HepG2 (cell line): ENCODE measurements around the gene MRPL34. TPM values are rescaled to one million over a fixed set of nuclear protein-coding genes. Genes with fewer than 3 reads are reported as not detected.

Experiments used
- ATAC-seq: fragments of 200-7000 bp; cut with Tn5 transposase; 3 replicates; pipeline ENCODE4 v1.9.1; 2020; ENCODE audit warnings: mild to moderate bottlenecking, moderate library complexity
- BruUV-seq: library from RNA; stranded (reverse); fragments of 400-500 nt; replicated peaks from 2 replicates; lab custom pipeline; 2021; lab: Mats Ljungman, UMichigan
- CTCF ChIA-PET: fragments of 300-600 bp; formaldehyde crosslinking; extraction: SDS; loops from one replicate; lab custom pipeline; 2021; ENCODE audit warnings: low total read pairs, inconsistent platforms, low intra/inter-chr PET ratio; lab: Yijun Ruan, JAX
- POLR2A ChIA-PET: fragments of 350-600 bp; sonication (Branson Sonifier 250); formaldehyde crosslinking; loops from one replicate; lab custom pipeline; 2020; ENCODE audit warnings: antibody characterized with exemption, inconsistent platforms; lab: Yijun Ruan, JAX
- DNase-seq: peaks from one replicate; pipeline ENCODE4 v3.0.0-alpha.2; 2015; ENCODE audit warnings: low spot score
- FAIRE-seq: peaks from 3 replicates; lab custom pipeline; 2011; peaks lifted over from hg19 to GRCh38; lab: Jason Lieb, UNC
- H2AFZ ChIP-seq: one replicate; pipeline ENCODE4 v1.6.1; 2011; ENCODE audit warnings: low read length, inconsistent platforms
- H3K27ac ChIP-seq: fragments of 300-600 bp; 3 replicates; pipeline ENCODE4 v1.8.0; 2011; ENCODE audit warnings: mixed run types, mild to moderate bottlenecking, mixed read lengths, low read length, inconsistent platforms; ENCODE audit not compliant: insufficient read depth; ENCODE audit errors: extremely low read length
- H3K27me3 ChIP-seq, 2 experiments: fragments of 200-600 bp in 1 of 2; 2 replicates in 1 of 2; 3 replicates in 1 of 2; pipeline versions ENCODE4 v1.6.0 to v1.8.0; 2011; ENCODE audit warnings: low read length in 2 of 2, mild to moderate bottlenecking in 2 of 2, moderate library complexity in 2 of 2, inconsistent platforms in 1 of 2; ENCODE audit not compliant: insufficient read depth in 2 of 2, control insufficient read depth in 1 of 2
- H3K36me3 ChIP-seq, 2 experiments: fragments of 200-600 bp in 1 of 2; replicated peaks in 1 of 2; 2 replicates in 1 of 2; 3 replicates in 1 of 2; pipeline versions ENCODE4 v1.5.1 to v1.8.0; 2011; ENCODE audit warnings: low read length in 2 of 2, inconsistent platforms in 1 of 2; ENCODE audit not compliant: insufficient read depth in 2 of 2, control insufficient read depth in 1 of 2
- H3K4me1 ChIP-seq: 2 replicates; pipeline ENCODE4 v1.5.1; 2012; ENCODE audit warnings: low read length, inconsistent platforms; ENCODE audit not compliant: insufficient read depth
- H3K4me2 ChIP-seq: 2 replicates; pipeline ENCODE4 v1.6.0; 2011; ENCODE audit warnings: low read depth, low read length, inconsistent platforms
- H3K4me3 ChIP-seq, 3 experiments: fragments of 200-600 bp in 1 of 3; sonication (generic), shearing (Covaris generic) in 1 of 3; replicated peaks in 1 of 3; 2 replicates each; pipeline ENCODE4 v1.5.1; 2011 to 2016; ENCODE audit warnings: low read length in 3 of 3, inconsistent platforms in 2 of 3, low read depth in 2 of 3, mild to moderate bottlenecking in 2 of 3, control low read depth in 1 of 3, mixed read lengths in 1 of 3; ENCODE audit not compliant: insufficient read depth in 1 of 3
- H3K79me2 ChIP-seq: one replicate; pipeline ENCODE4 v1.6.1; 2011; ENCODE audit warnings: low read length, inconsistent platforms; ENCODE audit not compliant: insufficient read depth
- H3K9ac ChIP-seq: 2 replicates; pipeline ENCODE4 v1.6.0; 2011; ENCODE audit warnings: mild to moderate bottlenecking, low read depth, low read length, inconsistent platforms; ENCODE audit not compliant: insufficient read depth
- H3K9me3 ChIP-seq: 2 replicates; pipeline ENCODE4 v1.5.1; 2012; ENCODE audit warnings: mild to moderate bottlenecking, low read length
- H4K20me1 ChIP-seq: 2 replicates; pipeline ENCODE4 v1.6.0; 2011; ENCODE audit warnings: inconsistent platforms, mild to moderate bottlenecking, low read length, moderate library complexity; ENCODE audit not compliant: insufficient read depth
- DRAP1 ChIP-seq: IDR thresholded peaks from 2 replicates; pipeline ENCODE4 v1.6.1; 2016; ENCODE audit warnings: missing genetic modification reagents, missing compliant biosample characterization
- ELF4 ChIP-seq: sonication (generic); formaldehyde crosslinking; IDR thresholded peaks from 2 replicates; pipeline ENCODE4 v1.5.0; 2020; ENCODE audit warnings: missing genetic modification reagents, mild to moderate bottlenecking, moderate library complexity, borderline replicate concordance
- FUBP1 ChIP-seq: sonication (generic); formaldehyde crosslinking; IDR thresholded peaks from 2 replicates; pipeline ENCODE4 v1.5.1; 2020; ENCODE audit warnings: missing genetic modification reagents, mild to moderate bottlenecking, borderline replicate concordance
- HMG20A ChIP-seq: IDR thresholded peaks from 2 replicates; pipeline ENCODE4 v1.6.1; 2016; ENCODE audit warnings: borderline replicate concordance
- HNRNPH1 ChIP-seq: fragments of 200-400 bp; formaldehyde crosslinking; optimal IDR thresholded peaks from 2 replicates; pipeline ENCODE3; 2017; ENCODE audit warnings: mild to moderate bottlenecking, low read depth, low read length
- POLR2AphosphoS2 ChIP-seq: IDR thresholded peaks from 2 replicates; pipeline ENCODE4 v1.6.1; 2011; ENCODE audit warnings: low read depth, low read length, improper control_type of control experiment
- RXRA ChIP-seq: sonication (generic); formaldehyde crosslinking; IDR thresholded peaks from 2 replicates; pipeline ENCODE4 v1.5.1; 2020; ENCODE audit warnings: missing genetic modification reagents
- SOX6 ChIP-seq, 2 experiments: fragments of 450-650 bp in 1 of 2; sonication (generic) in 1 of 2; formaldehyde crosslinking in 1 of 2; IDR thresholded peaks; 2 replicates each; pipeline versions ENCODE4 v1.4.0 to v1.6.1; 2017 to 2020; ENCODE audit warnings: antibody characterized with exemption in 1 of 2, mild to moderate bottlenecking in 1 of 2, missing genetic modification reagents in 1 of 2
- TAF1 ChIP-seq: sonication (generic); formaldehyde crosslinking; IDR thresholded peaks from 2 replicates; pipeline ENCODE4 v1.4.0; 2020; ENCODE audit warnings: missing genetic modification reagents
- ZNF329 ChIP-seq: sonication (generic); formaldehyde crosslinking; IDR thresholded peaks from 2 replicates; pipeline ENCODE4 v1.9.0; 2021; ENCODE audit warnings: low read depth, mild to moderate bottlenecking, missing genetic modification reagents
- ZNF800 ChIP-seq: sonication (generic); formaldehyde crosslinking; IDR thresholded peaks from 2 replicates; pipeline ENCODE4 v1.4.0; 2020; ENCODE audit warnings: missing genetic modification reagents
- ZSCAN20 ChIP-seq: sonication (generic); formaldehyde crosslinking; IDR thresholded peaks from 2 replicates; pipeline ENCODE4 v1.4.0; 2020; ENCODE audit warnings: missing genetic modification reagents, mild to moderate bottlenecking, borderline replicate concordance
- WGBS: methylation state at CpG from one replicate; pipeline ENCODE4 v1.1.6; 2017; ENCODE audit warnings: low lambda C conversion rate; 5-methylcytosine and 5-hydroxymethylcytosine counted together
- in situ Hi-C: cut with HindIII; loops from 2 replicates; pipeline ENCODE4 v1.10.0; 2017; ENCODE audit warnings: low pct_unique_long_range_greater_than_20kb; ENCODE audit not compliant: extremely low pct_ligation_motif_present
- intact Hi-C: fragments of 100-400 bp; cut with micrococcal nuclease; formaldehyde crosslinking; loops from one replicate; pipeline ENCODE4 v1.10.0; 2022; ENCODE audit not compliant: unreplicated experiment
- polyA plus RNA-seq, 8 experiments: library from polyadenylated mRNA; depleted of rRNA in 3 of 8; stranded (reverse) in 7 of 8; unstranded in 1 of 8; fragments of >200 nt; fragmentation: Illumina TruSeq in 4 of 8; extraction: Trizol in 4 of 8; gene quantifications; 2 replicates each; pipeline versions ENCODE4 v1.2.1 to v1.2.3, GENCODE V29; 2011 to 2016; ENCODE audit warnings: low read depth in 4 of 8, missing spikeins in 1 of 8, mixed read lengths in 1 of 8; ENCODE audit not compliant: insufficient read depth in 1 of 8
- total RNA-seq, 5 experiments: library from RNA; depleted of rRNA; stranded (reverse); fragments of >200 nt; fragmentation: Illumina TruSeq; extraction: Trizol; gene quantifications; 2 replicates each; pipeline ENCODE4 v1.2.3, GENCODE V29; 2016; ENCODE audit warnings: low read depth in 1 of 5
- TF ChIP-seq, protein P1 (sequence below): sonication (generic); formaldehyde crosslinking; IDR thresholded peaks from 2 replicates; pipeline ENCODE4 v1.5.0; 2020; ENCODE audit warnings: missing genetic modification reagents, mild to moderate bottlenecking, borderline replicate concordance
- TF ChIP-seq, protein P2 (sequence below): sonication (generic); formaldehyde crosslinking; IDR thresholded peaks from 2 replicates; pipeline ENCODE4 v1.4.0; 2020; ENCODE audit warnings: missing genetic modification reagents

MRPL34 gene
- total and polyA plus RNA-seq, 2 of the 13 experiments (the other 11 are each of a cell fraction or from before 2014, with no cell fraction given) = 74.0 to 77.3 TPM

DNA sequence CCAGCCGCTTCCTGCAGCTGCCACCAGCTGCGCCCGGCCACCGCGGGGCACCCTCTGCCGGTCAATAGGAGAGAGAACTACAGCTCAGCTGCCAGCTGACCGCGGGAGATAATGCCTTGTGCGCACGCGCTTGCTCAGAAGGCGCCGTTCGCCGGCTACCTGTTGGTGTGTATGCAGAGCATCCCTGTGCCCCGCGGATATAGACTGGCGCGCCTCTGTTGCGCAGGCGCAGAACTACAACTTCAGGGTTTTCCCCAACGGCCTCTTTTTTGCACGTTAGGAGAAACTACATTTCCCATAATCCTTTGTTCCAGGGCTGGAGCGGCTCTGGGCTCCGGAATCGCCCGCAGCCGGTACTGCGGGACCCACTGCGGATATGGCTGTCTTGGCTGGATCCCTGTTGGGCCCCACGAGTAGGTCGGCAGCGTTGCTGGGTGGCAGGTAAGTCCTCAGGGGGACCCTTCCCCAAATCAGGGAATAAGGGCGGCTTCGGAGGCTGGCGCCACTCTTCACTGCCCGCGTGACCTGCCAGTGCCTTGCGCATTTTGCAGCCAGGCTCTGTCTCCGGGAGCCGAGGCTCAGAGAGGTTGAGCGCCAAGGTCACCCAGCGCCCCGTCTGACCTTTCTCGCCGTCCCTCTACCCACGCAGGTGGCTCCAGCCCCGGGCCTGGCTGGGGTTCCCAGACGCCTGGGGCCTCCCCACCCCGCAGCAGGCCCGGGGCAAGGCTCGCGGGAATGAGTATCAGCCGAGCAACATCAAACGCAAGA is at the start of gene MRPL34 (continued):
- no peak for TF ChIP-seq FUBP1
- TF ChIP-seq ZSCAN20 (CRISPR knock-in tag) = peak; percentile 69; the same call in 1 of the 2 replicates
- TF ChIP-seq RXRA (CRISPR knock-in tag) = peak; percentile 25; the same call in 1 of the 2 replicates
- no peak for TF ChIP-seq POLR2AphosphoS2
- TF ChIP-seq SOX6 (IDR thresholded peaks at IDR 0.05) = no peak
- peak; percentile 35; the same call in 1 of the 2 replicates for TF ChIP-seq SOX6 (CRISPR knock-in tag; IDR thresholded peaks at IDR 0.05)
- TF ChIP-seq HMG20A (CRISPR knock-in tag) = no peak
- TF ChIP-seq ZNF329 (CRISPR knock-in tag) = 0 out of 2 replicates have a peak, but pooled peaks have one; percentile 17

GRCh38 chr19:17256130-17256529 is 49.5 kb upstream of the MRPL34 start:
- no TSS peak for BruUV-seq
- POLR2A ChIA-PET = interaction anchor here (1.4 to 2.2 kb wide), 6 partner anchors 11 to 53 kb away, joined by 3 to 28 read pairs (median 16); partner anchors contain the start of genes BABAM1, DDA1 and USE1
- no peak for FAIRE-seq
- TF ChIP-seq TAF1 (no peak), DRAP1 (CRISPR knock-in tag) (no peak), ELF4 (CRISPR knock-in tag) (no peak), HNRNPH1 (no peak), ZNF800 (CRISPR knock-in tag) (no peak)
- TF ChIP-seq, protein P1, sequence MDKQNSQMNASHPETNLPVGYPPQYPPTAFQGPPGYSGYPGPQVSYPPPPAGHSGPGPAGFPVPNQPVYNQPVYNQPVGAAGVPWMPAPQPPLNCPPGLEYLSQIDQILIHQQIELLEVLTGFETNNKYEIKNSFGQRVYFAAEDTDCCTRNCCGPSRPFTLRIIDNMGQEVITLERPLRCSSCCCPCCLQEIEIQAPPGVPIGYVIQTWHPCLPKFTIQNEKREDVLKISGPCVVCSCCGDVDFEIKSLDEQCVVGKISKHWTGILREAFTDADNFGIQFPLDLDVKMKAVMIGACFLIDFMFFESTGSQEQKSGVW (CRISPR knock-in tag) = no peak
- TF ChIP-seq, protein P2, sequence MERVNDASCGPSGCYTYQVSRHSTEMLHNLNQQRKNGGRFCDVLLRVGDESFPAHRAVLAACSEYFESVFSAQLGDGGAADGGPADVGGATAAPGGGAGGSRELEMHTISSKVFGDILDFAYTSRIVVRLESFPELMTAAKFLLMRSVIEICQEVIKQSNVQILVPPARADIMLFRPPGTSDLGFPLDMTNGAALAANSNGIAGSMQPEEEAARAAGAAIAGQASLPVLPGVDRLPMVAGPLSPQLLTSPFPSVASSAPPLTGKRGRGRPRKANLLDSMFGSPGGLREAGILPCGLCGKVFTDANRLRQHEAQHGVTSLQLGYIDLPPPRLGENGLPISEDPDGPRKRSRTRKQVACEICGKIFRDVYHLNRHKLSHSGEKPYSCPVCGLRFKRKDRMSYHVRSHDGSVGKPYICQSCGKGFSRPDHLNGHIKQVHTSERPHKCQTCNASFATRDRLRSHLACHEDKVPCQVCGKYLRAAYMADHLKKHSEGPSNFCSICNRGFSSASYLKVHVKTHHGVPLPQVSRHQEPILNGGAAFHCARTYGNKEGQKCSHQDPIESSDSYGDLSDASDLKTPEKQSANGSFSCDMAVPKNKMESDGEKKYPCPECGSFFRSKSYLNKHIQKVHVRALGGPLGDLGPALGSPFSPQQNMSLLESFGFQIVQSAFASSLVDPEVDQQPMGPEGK = no peak

More at GRCh38 chr19:17256130-17256529, 49.5 kb upstream of the MRPL34 start:
- intact Hi-C loops (no loop called here), in situ Hi-C loops (no loop called here)
- H3K27me3 ChIP-seq = no peaks in the 10 kb centered on the region
- no peak overlapping the region for H3K27ac ChIP-seq
- CTCF ChIA-PET = no interaction called here
- H3K79me2 ChIP-seq = no peaks in the 10 kb centered on the region
- H3K4me2 ChIP-seq = no peak overlapping the region
- H3K9ac ChIP-seq = no peak overlapping the region
- no peak overlapping the region for H3K4me3 ChIP-seq
- 87% methylated on average over 3 of the region's 3 CpGs for WGBS
- H3K4me1 ChIP-seq = peaks cover 40% of the 10 kb centered on the region
- H4K20me1 ChIP-seq = no peaks in the 10 kb centered on the region
- ATAC-seq = no peak
- no peak for DNase-seq
- H2AFZ ChIP-seq = no peak overlapping the region
- no peaks in the 10 kb centered on the region for H3K36me3 ChIP-seq
- no peaks in the 10 kb centered on the region for H3K9me3 ChIP-seq
